RWPE2 (cell line): Measurements from ENCODE around the gene ADAP1.

Source experiments
- ATAC-seq: fragments of 200-7000 bp; cut with Tn5 transposase; 3 replicates; pipeline ENCODE4 v1.9.1; 2021; ENCODE audit warnings: low read depth
- DNase-seq: peaks from one replicate; pipeline ENCODE4 v3.0.0-alpha.2; 2020; ENCODE audit warnings: low spot score
- H3K27ac ChIP-seq: fragments of 450-650 bp; 2 replicates; pipeline ENCODE4 v1.5.1; 2017; ENCODE audit warnings: mild to moderate bottlenecking; ENCODE audit not compliant: poor library complexity, severe bottlenecking
- H3K27me3 ChIP-seq: fragments of 250-450 bp; sonication (Bioruptor Pico); 2 replicates; pipeline ENCODE4 v1.5.1; 2021; ENCODE audit warnings: mild to moderate bottlenecking, moderate library complexity; ENCODE audit not compliant: insufficient read depth, poor library complexity, severe bottlenecking
- H3K36me3 ChIP-seq: fragments of 250-450 bp; sonication (Bioruptor Pico); 2 replicates; pipeline ENCODE4 v1.5.1; 2020; ENCODE audit warnings: low read depth, mild to moderate bottlenecking, moderate library complexity
- H3K4me1 ChIP-seq: fragments of 250-450 bp; sonication (Bioruptor Pico); 2 replicates; pipeline ENCODE4 v1.5.1; 2021; ENCODE audit warnings: mild to moderate bottlenecking, moderate library complexity; ENCODE audit not compliant: insufficient read depth, poor library complexity, severe bottlenecking
- H3K4me3 ChIP-seq: fragments of 250-450 bp; sonication (Bioruptor Pico); 2 replicates; pipeline ENCODE4 v1.5.1; 2021; ENCODE audit warnings: mild to moderate bottlenecking, moderate library complexity; ENCODE audit not compliant: severe bottlenecking
- H3K9me3 ChIP-seq: fragments of 250-450 bp; sonication (Bioruptor Pico); 2 replicates; pipeline ENCODE4 v1.5.1; 2021; ENCODE audit warnings: mild to moderate bottlenecking, moderate library complexity; ENCODE audit not compliant: severe bottlenecking
- TF ChIP-seq, protein P1 (sequence below): fragments of 450-650 bp; IDR thresholded peaks from one replicate; pipeline ENCODE4 v1.5.1; 2017; ENCODE audit warnings: mild to moderate bottlenecking, moderate library complexity; ENCODE audit not compliant: poor library complexity, severe bottlenecking

Gene ADAP1

DNA sequence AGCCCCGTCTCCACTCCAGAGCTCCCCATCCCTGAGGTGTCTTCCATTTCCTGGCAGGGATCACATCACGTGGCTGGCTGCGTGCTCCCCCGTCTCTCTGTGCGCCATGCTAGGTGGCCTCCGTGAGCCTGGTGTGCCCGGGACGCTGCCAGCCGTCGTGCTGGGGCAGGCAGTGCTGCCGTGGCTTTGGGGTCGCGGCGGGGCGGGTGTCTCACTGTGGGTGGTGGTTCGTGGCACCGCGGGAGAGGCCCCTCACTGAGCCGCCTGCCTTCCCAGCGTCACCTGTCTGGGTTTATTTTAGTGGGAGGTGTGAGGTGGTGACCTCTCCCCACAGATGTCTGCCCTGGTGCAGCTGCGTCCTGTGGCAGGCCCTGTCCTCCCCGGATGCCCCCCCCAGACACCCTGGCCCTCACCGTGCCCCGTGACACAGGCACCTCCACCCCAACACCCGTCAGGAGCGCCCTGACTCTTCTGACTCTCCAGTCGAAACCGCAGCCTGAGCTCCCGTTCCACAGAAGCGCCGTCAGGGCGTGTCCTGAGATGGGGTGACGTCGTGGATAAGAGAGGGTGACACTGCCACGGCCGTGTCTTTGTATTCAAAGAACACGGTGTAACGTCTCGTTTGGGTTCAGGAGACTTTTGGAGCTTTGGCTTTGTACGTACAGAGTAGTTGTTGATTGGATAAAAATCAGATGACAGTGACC lies 60.2 kb downstream of the ADAP1 start:
- no peak overlapping the region for H3K4me3 ChIP-seq
- no peaks in the 10 kb centered on the region for H3K27me3 ChIP-seq
- no peaks in the 10 kb centered on the region for H3K4me1 ChIP-seq
- H3K9me3 ChIP-seq = no peaks in the 10 kb centered on the region
- TF ChIP-seq, protein P1, sequence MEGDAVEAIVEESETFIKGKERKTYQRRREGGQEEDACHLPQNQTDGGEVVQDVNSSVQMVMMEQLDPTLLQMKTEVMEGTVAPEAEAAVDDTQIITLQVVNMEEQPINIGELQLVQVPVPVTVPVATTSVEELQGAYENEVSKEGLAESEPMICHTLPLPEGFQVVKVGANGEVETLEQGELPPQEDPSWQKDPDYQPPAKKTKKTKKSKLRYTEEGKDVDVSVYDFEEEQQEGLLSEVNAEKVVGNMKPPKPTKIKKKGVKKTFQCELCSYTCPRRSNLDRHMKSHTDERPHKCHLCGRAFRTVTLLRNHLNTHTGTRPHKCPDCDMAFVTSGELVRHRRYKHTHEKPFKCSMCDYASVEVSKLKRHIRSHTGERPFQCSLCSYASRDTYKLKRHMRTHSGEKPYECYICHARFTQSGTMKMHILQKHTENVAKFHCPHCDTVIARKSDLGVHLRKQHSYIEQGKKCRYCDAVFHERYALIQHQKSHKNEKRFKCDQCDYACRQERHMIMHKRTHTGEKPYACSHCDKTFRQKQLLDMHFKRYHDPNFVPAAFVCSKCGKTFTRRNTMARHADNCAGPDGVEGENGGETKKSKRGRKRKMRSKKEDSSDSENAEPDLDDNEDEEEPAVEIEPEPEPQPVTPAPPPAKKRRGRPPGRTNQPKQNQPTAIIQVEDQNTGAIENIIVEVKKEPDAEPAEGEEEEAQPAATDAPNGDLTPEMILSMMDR = no peak
- H3K27ac ChIP-seq = no peak overlapping the region
- peaks cover 57% of the 10 kb centered on the region for H3K36me3 ChIP-seq
- ATAC-seq = no peak
- DNase-seq = peak; percentile 66

DNA sequence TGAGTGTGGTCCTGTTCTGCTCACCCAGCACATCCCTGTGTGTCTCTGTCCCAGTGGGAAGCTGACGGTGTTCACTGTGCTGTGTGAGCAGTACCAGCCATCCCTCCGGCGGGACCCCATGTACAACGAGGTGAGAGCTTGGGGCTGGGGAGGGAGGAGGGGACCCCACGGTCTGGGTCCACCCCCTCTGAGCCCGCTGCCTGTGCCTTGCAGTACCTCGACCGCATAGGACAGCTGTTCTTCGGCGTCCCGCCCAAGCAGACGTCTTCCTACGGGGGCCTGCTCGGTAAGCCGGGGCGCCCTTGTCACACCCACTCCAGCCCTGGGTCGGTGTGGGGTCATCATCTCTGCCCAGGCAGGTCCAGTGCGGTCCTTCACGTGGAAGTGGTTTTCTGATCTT lies 60.8 kb downstream of the ADAP1 start:
- DNase-seq (peak; percentile 67), ATAC-seq (no peak)
- Histone ChIP-seq H3K4me1 (no peaks in the 10 kb centered on the region), H3K36me3 (peaks cover 52% of the 10 kb centered on the region), H3K4me3 (no peak overlapping the region), H3K27me3 (no peaks in the 10 kb centered on the region), H3K27ac (no peak overlapping the region), H3K9me3 (no peaks in the 10 kb centered on the region)
- TF ChIP-seq, protein P1 = no peak

DNA sequence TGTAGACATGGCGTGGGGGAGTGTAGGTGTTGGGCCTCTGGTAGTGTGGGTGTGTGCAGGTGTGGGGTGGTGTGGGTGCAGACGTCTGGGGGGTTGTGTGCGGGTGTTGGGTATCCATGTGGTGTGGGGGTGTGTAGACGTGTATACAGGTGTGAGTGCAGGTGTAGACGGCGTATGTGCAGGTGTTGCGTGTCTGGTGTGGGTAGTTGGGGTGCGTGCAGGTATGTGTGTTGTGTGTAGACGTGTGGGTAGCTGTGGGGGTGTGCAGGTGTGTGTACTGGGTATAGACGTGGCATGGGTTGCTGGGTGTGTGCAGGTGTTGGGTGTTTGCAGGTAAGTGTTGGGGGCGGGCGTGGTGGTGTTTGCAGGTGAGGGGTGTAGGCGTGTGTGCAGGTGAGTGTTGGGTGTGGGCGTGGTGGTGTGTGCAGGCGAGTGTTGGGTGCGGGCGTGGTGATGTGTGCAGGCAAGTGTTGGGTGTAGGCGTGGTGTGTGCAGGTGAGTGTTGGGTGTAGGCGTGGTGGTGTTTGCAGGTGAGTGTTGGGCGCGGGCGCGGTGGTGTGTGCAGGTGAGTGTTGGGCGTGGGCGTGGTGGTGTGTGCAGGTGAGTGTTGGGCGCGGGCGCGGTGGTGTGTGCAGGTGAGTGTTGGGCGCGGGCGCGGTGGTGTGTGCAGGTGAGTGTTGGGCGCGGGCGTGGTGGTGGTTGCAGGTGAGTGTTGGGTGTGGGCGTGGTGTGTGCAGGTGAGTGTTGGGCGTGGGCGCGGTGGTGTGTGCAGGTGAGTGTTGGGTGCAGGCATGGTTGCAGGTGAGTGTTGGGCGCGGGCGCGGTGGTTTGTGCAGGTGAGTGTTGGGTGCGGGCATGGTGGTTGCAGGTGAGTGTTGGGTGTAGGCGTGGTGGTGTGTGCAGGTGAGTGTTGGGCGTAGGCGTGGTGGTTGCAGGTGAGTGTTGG lies 61.6 kb downstream of the ADAP1 start:
- Histone ChIP-seq H3K36me3 (peaks cover 52% of the 10 kb centered on the region), H3K9me3 (no peaks in the 10 kb centered on the region), H3K27me3 (no peaks in the 10 kb centered on the region), H3K4me3 (no peak overlapping the region), H3K27ac (no peak overlapping the region), H3K4me1 (no peaks in the 10 kb centered on the region)
- DNase-seq (peak; percentile 63), ATAC-seq (no peak)
- TF ChIP-seq, protein P1 = no peak

DNA sequence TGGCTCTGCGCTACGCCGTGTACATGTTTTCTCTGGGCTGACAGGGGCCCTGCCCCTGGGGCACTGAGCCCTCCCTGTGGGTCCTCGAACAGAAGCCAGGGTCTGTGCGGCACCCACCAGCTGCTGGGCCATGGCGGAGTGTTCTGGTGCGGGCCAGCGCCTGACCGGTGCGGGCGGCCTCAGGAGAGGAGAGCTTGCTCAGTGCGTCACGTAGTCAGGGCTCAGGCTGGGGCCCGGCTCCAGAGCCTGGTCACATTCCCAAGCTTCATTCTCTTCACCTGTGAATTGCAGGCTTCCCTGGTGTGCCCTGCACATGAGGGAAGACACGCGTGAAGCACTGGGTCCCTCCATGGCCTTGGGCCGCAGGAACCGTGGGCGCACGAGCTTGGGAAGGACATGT lies 62.7 kb downstream of the ADAP1 start:
- H3K4me3 ChIP-seq = no peak overlapping the region
- peak; percentile 50 for DNase-seq
- ATAC-seq = no peak
- H3K27ac ChIP-seq = no peak overlapping the region
- no peaks in the 10 kb centered on the region for H3K9me3 ChIP-seq
- H3K27me3 ChIP-seq = no peaks in the 10 kb centered on the region
- TF ChIP-seq, protein P1 = no peak
- H3K4me1 ChIP-seq = no peaks in the 10 kb centered on the region
- H3K36me3 ChIP-seq = peaks cover 60% of the 10 kb centered on the region
